NCI-H2227 treated with DMSO at 0.1 percent for 48 hours (cell line): ENCODE results near the gene ASF1A.

Experiments used
- DNase-seq: peaks from one replicate; lab custom pipeline; 2025; lab: John Stamatoyannopoulos, UW

Gene ASF1A

GRCh38 chr6:118881440-118882313, 12.3 kb upstream of the ASF1A start:
- no peak for DNase-seq

- no peak for DNase-seq
These were observed 11.5 kb upstream of the ASF1A start for GRCh38 chr6:118882314-118882905.

- DNase-seq = no peak
These were observed 7.3 kb upstream of the ASF1A start for GRCh38 chr6:118886641-118887040.

- peak; percentile 19 for DNase-seq
These were observed 4.8 kb upstream of the ASF1A start for GRCh38 chr6:118889163-118889562.

- DNase-seq = no peak
These were observed 2.8 kb upstream of the ASF1A start for GRCh38 chr6:118890997-118891790.

GRCh38 chr6:118892355-118892991, 1.5 kb upstream of the ASF1A start:
- DNase-seq = no peak

- peak; percentile 90 for DNase-seq
These were observed 717 bp upstream of the ASF1A start for GRCh38 chr6:118893064-118893806.

GRCh38 chr6:118894425-118895260, 691 bp downstream of the ASF1A start:
- DNase-seq = no peak

GRCh38 chr6:118895261-118895560, 1.3 kb downstream of the ASF1A start:
- DNase-seq = no peak

- DNase-seq = no peak
These were observed 1.9 kb downstream of the ASF1A start for GRCh38 chr6:118895859-118896258.

- peak; percentile 29 for DNase-seq
These were observed 2.6 kb downstream of the ASF1A start for GRCh38 chr6:118896339-118897136.

GRCh38 chr6:118897386-118897785, 3.4 kb downstream of the ASF1A start:
- no peak for DNase-seq

GRCh38 chr6:118899948-118900347, 6.0 kb downstream of the ASF1A start:
- no peak for DNase-seq

- no peak for DNase-seq
These were observed 8.8 kb downstream of the ASF1A start for GRCh38 chr6:118902726-118903125.

- no peak for DNase-seq
These were observed 9.2 kb downstream of the ASF1A start for GRCh38 chr6:118903138-118903537.

- no peak for DNase-seq
These were observed 9.7 kb downstream of the ASF1A start for GRCh38 chr6:118903691-118904090.

GRCh38 chr6:118905084-118905483, 11.1 kb downstream of the ASF1A start:
- DNase-seq = no peak

GRCh38 chr6:118905851-118906250, 11.9 kb downstream of the ASF1A start:
- DNase-seq = no peak

- no peak for DNase-seq
These were observed 14.5 kb downstream of the ASF1A start for GRCh38 chr6:118908441-118908840.

GRCh38 chr6:118912646-118913045, 18.7 kb downstream of the ASF1A start:
- DNase-seq = peak; percentile 78
